BE2C (cell line): ENCODE data around the gene HNRNPR.
"Not testable (repeated sequence)": the region's sequence is repeated elsewhere in the genome, so short reads cannot be mapped to it uniquely, and the experiment has no call there.

Experiments
- DNase-seq: peaks from one replicate; pipeline ENCODE4 v3.0.0-alpha.2; 2020
- H3K27me3 ChIP-seq: fragments of 250-450 bp; sonication (Bioruptor Pico); 2 replicates; pipeline ENCODE4 v1.5.1; 2020; ENCODE audit warnings: mild to moderate bottlenecking
- H3K36me3 ChIP-seq: fragments of 250-450 bp; sonication (Bioruptor Pico); 2 replicates; pipeline ENCODE4 v1.5.1; 2020; ENCODE audit warnings: mild to moderate bottlenecking
- H3K4me1 ChIP-seq: fragments of 250-450 bp; sonication (Bioruptor Pico); 2 replicates; pipeline ENCODE4 v1.5.1; 2020
- H3K4me3 ChIP-seq: 2 replicates; pipeline ENCODE4 v1.5.1; 2011; ENCODE audit warnings: low read depth, low read length
- H3K9me3 ChIP-seq: fragments of 250-450 bp; sonication (Bioruptor Pico); 2 replicates; pipeline ENCODE4 v1.5.1; 2020
- CTCF ChIP-seq: IDR thresholded peaks from 2 replicates; pipeline ENCODE4 v1.5.1; 2012; ENCODE audit warnings: mild to moderate bottlenecking, low read depth, low read length

The HNRNPR gene

GRCh38 chr1:23274134-23274505, 70.0 kb downstream of the HNRNPR start:
- H3K4me1 ChIP-seq = peaks cover 3% of the 10 kb centered on the region; the same call in 1 of the 2 replicates
- no peak for DNase-seq
- no peaks in the 10 kb centered on the region for H3K9me3 ChIP-seq
- no peak overlapping the region for H3K4me3 ChIP-seq
- TF ChIP-seq CTCF = no peak
- H3K36me3 ChIP-seq = no peaks in the 10 kb centered on the region
- no peaks in the 10 kb centered on the region for H3K27me3 ChIP-seq

- TF ChIP-seq CTCF = no peak
- DNase-seq = no peak
Measured at GRCh38 chr1:23273450-23274133, 70.5 kb downstream of the HNRNPR start.

GRCh38 chr1:23263380-23263887, 80.7 kb downstream of the HNRNPR start:
- no peaks in the 10 kb centered on the region for H3K36me3 ChIP-seq
- H3K27me3 ChIP-seq = no peaks in the 10 kb centered on the region
- DNase-seq = no peak
- no peaks in the 10 kb centered on the region for H3K9me3 ChIP-seq
- H3K4me3 ChIP-seq = no peak overlapping the region
- no peak for TF ChIP-seq CTCF
- H3K4me1 ChIP-seq = no peaks in the 10 kb centered on the region

More at GRCh38 chr1:23273450-23274133, 70.5 kb downstream of the HNRNPR start:
- Histone ChIP-seq H3K9me3 (no peaks in the 10 kb centered on the region), H3K4me1 (peaks cover 3% of the 10 kb centered on the region; the same call in 1 of the 2 replicates), H3K36me3 (no peaks in the 10 kb centered on the region), H3K4me3 (no peak overlapping the region), H3K27me3 (no peaks in the 10 kb centered on the region)

- not testable (repeated sequence) for H3K36me3 ChIP-seq, H3K4me3 ChIP-seq, DNase-seq, H3K27me3 ChIP-seq, H3K9me3 ChIP-seq, H3K4me1 ChIP-seq
Measured at GRCh38 chr1:23258082-23258481, 86.0 kb downstream of the HNRNPR start.

GRCh38 chr1:23257371-23257770, 86.7 kb downstream of the HNRNPR start:
- not testable (repeated sequence) for H3K9me3 ChIP-seq, DNase-seq, H3K4me3 ChIP-seq, H3K36me3 ChIP-seq, H3K27me3 ChIP-seq, H3K4me1 ChIP-seq
